GM12801 (cell line): Measurements from ENCODE around the gene MYO5C.

ENCODE experiments used
- CTCF ChIP-seq: IDR thresholded peaks from one replicate; pipeline ENCODE4 v1.5.1; 2011; ENCODE audit warnings: control low read depth; ENCODE audit not compliant: insufficient read length; ENCODE audit errors: extremely low read depth

MYO5C gene

GRCh38 chr15:52179278-52180195 lies 116.1 kb downstream of the MYO5C start:
- TF ChIP-seq CTCF, result no peak

GRCh38 chr15:52178765-52179164 lies 116.8 kb downstream of the MYO5C start:
- TF ChIP-seq CTCF, result no peak

GRCh38 chr15:52172869-52173268 lies 122.7 kb downstream of the MYO5C start:
- TF ChIP-seq CTCF, result no peak

- TF ChIP-seq CTCF, result no peak
Measured at GRCh38 chr15:52171807-52172206, 123.8 kb downstream of the MYO5C start.

GRCh38 chr15:52171386-52171785 lies 124.2 kb downstream of the MYO5C start:
- TF ChIP-seq CTCF, result no peak

GRCh38 chr15:52164631-52165265 lies 130.9 kb downstream of the MYO5C start:
- TF ChIP-seq CTCF, result no peak

GRCh38 chr15:52163321-52164190 lies 132.0 kb downstream of the MYO5C start:
- no peak for TF ChIP-seq CTCF
